ENCODE data around the gene DISP1.

- TF ChIP-seq NANOG (IDR thresholded peaks at IDR 0.05; ENCODE audit: borderline replicate concordance) (no peak), EZH2 (IDR thresholded peaks at IDR 0.05; ENCODE audit: low read depth, unreplicated experiment) (no peak), POLR2AphosphoS5 (IDR thresholded peaks at IDR 0.05; ENCODE audit: low read depth) (no peak)
Measured at GRCh38 chr1:222769181-222769580, 45.7 kb upstream of the DISP1 start.
